Effector memory CD4-positive, alpha-beta T cell (primary cell): ENCODE results near the gene DYRK2.

Source experiments
- DNase-seq, 3 donors: peaks; one replicate each; pipeline ENCODE4 v3.0.0-alpha.2; 2020
- H3K27ac ChIP-seq: 2 replicates; pipeline ENCODE4 v1.7.0; 2013; ENCODE audit warnings: mild to moderate bottlenecking, low read length, moderate library complexity; ENCODE audit not compliant: insufficient read depth, poor library complexity, severe bottlenecking
- H3K27me3 ChIP-seq: replicated peaks from 2 replicates; pipeline ENCODE4 v1.7.0; 2013; ENCODE audit warnings: mild to moderate bottlenecking, low read length; ENCODE audit not compliant: insufficient read depth, control insufficient read depth, poor library complexity, severe bottlenecking
- H3K36me3 ChIP-seq: 2 replicates; pipeline ENCODE4 v1.7.0; 2013; ENCODE audit warnings: mild to moderate bottlenecking, low read length, moderate library complexity; ENCODE audit not compliant: control insufficient read depth, insufficient read depth
- H3K4me1 ChIP-seq: 2 replicates; pipeline ENCODE4 v1.7.0; 2013; ENCODE audit warnings: low read length, mild to moderate bottlenecking; ENCODE audit not compliant: control insufficient read depth, insufficient read depth, poor library complexity, severe bottlenecking
- H3K4me3 ChIP-seq: 2 replicates; pipeline ENCODE4 v1.7.0; 2013; ENCODE audit warnings: low read length, low read depth, mild to moderate bottlenecking; ENCODE audit not compliant: insufficient read depth, poor library complexity, severe bottlenecking
- H3K9me3 ChIP-seq: 2 replicates; pipeline ENCODE4 v1.7.0; 2013; ENCODE audit warnings: mild to moderate bottlenecking, low read length, moderate library complexity; ENCODE audit not compliant: control insufficient read depth

DYRK2 gene

GRCh38 chr12:67697443-67697842 is 48.9 kb downstream of the DYRK2 start:
- Histone ChIP-seq H3K27ac (no peak overlapping the region), H3K9me3 (no peaks in the 10 kb centered on the region), H3K27me3 (no peaks in the 10 kb centered on the region), H3K4me1 (peaks cover 16% of the 10 kb centered on the region), H3K4me3 (peak overlapping the region; percentile 49), H3K36me3 (no peaks in the 10 kb centered on the region)
- peak in 1 of 3 donors; percentile 8 for DNase-seq

GRCh38 chr12:67697967-67698366 is 49.4 kb downstream of the DYRK2 start:
- H3K4me1 ChIP-seq, result peaks cover 16% of the 10 kb centered on the region

GRCh38 chr12:67698672-67699581 is 50.4 kb downstream of the DYRK2 start:
- Histone ChIP-seq H3K27ac (peak overlapping the region; percentile 50), H3K36me3 (no peaks in the 10 kb centered on the region), H3K4me3 (peak overlapping the region; percentile 49), H3K9me3 (no peaks in the 10 kb centered on the region), H3K27me3 (no peaks in the 10 kb centered on the region), H3K4me1 (peaks cover 16% of the 10 kb centered on the region)
- DNase-seq, result peak in 1 of 3 donors; percentile 25

More at GRCh38 chr12:67697967-67698366, 49.4 kb downstream of the DYRK2 start:
- no peaks in the 10 kb centered on the region for H3K27me3 ChIP-seq
- no peaks in the 10 kb centered on the region for H3K9me3 ChIP-seq
- H3K4me3 ChIP-seq, result peak overlapping the region; percentile 49
- peak overlapping the region; percentile 50 for H3K27ac ChIP-seq
- H3K36me3 ChIP-seq, result no peaks in the 10 kb centered on the region
- DNase-seq, result no peak

GRCh38 chr12:67701121-67701520 is 52.6 kb downstream of the DYRK2 start:
- Histone ChIP-seq H3K27ac (no peak overlapping the region), H3K4me1 (peaks cover 16% of the 10 kb centered on the region), H3K27me3 (no peaks in the 10 kb centered on the region), H3K36me3 (no peaks in the 10 kb centered on the region), H3K4me3 (no peak overlapping the region), H3K9me3 (no peaks in the 10 kb centered on the region)
- DNase-seq, result no peak

GRCh38 chr12:67702136-67702535 is 53.6 kb downstream of the DYRK2 start:
- Histone ChIP-seq H3K27me3 (no peaks in the 10 kb centered on the region), H3K27ac (no peak overlapping the region), H3K36me3 (no peaks in the 10 kb centered on the region), H3K4me3 (no peak overlapping the region), H3K9me3 (no peaks in the 10 kb centered on the region), H3K4me1 (peaks cover 12% of the 10 kb centered on the region)
- no peak for DNase-seq

- DNase-seq, result no peak
- Histone ChIP-seq H3K36me3 (no peaks in the 10 kb centered on the region), H3K9me3 (no peaks in the 10 kb centered on the region), H3K27me3 (no peaks in the 10 kb centered on the region), H3K4me3 (no peak overlapping the region), H3K4me1 (no peaks in the 10 kb centered on the region), H3K27ac (no peak overlapping the region)
These were observed 55.5 kb downstream of the DYRK2 start for GRCh38 chr12:67704071-67704470.

- Histone ChIP-seq H3K27ac (no peak overlapping the region), H3K9me3 (no peaks in the 10 kb centered on the region), H3K4me3 (no peak overlapping the region), H3K27me3 (no peaks in the 10 kb centered on the region), H3K4me1 (no peaks in the 10 kb centered on the region), H3K36me3 (no peaks in the 10 kb centered on the region)
- DNase-seq, result no peak
These were observed 57.1 kb downstream of the DYRK2 start for GRCh38 chr12:67705394-67706370.

- Histone ChIP-seq H3K27me3 (no peaks in the 10 kb centered on the region), H3K4me3 (no peak overlapping the region), H3K9me3 (no peaks in the 10 kb centered on the region), H3K4me1 (no peaks in the 10 kb centered on the region), H3K27ac (no peak overlapping the region), H3K36me3 (no peaks in the 10 kb centered on the region)
- no peak for DNase-seq
These were observed 60.9 kb downstream of the DYRK2 start for GRCh38 chr12:67709367-67709954.

GRCh38 chr12:67710582-67710981 is 62.0 kb downstream of the DYRK2 start:
- H3K27ac ChIP-seq, result no peak overlapping the region
- no peaks in the 10 kb centered on the region for H3K9me3 ChIP-seq
- DNase-seq, result no peak
- H3K4me3 ChIP-seq, result no peak overlapping the region
- H3K27me3 ChIP-seq, result no peaks in the 10 kb centered on the region
- no peaks in the 10 kb centered on the region for H3K36me3 ChIP-seq
- no peaks in the 10 kb centered on the region for H3K4me1 ChIP-seq
